NCI-H146 treated with DMSO at 0.1 percent for 48 hours (cell line): Measurements from ENCODE around the gene CTBP1.

Experiments used
- DNase-seq: peaks from one replicate; lab custom pipeline; 2025; ENCODE audit not compliant: unreplicated experiment; lab: John Stamatoyannopoulos, UW

CTBP1 gene

DNA sequence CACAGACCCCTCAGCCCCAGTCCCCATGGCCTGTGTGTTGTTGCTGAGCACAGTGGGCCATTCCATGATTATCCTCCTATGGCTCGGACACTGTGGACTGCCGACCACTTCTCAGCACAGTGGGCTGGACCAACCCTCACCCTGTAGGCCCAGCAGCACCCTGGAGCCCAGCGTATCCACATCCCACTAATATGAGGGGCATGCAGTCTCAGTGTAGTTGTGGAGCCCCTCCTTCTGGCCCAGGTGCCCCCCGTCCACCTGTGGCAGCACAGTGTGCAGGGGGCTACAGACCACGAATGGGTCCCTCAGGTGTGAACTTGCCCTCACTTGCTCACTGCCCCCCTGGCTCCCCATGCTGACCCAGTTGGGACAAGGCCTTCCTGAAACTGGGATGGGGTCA, 84.5 kb downstream of the CTBP1 start:
- no peak for DNase-seq

- DNase-seq = no peak
Observed at GRCh38 chr4:1164040-1164439, 84.9 kb downstream of the CTBP1 start.
